NCI-H146 treated with DMSO at 0.1 percent for 48 hours (cell line): Measurements from ENCODE around the gene HAP1.

Source experiments
- DNase-seq: peaks from one replicate; lab custom pipeline; 2025; ENCODE audit not compliant: unreplicated experiment; lab: John Stamatoyannopoulos, UW

HAP1 gene

GRCh38 chr17:41766135-41766534 lies 31.7 kb upstream of the HAP1 start:
- DNase-seq, result no peak

- no peak for DNase-seq
Observed at GRCh38 chr17:41763327-41763726, 28.9 kb upstream of the HAP1 start.

GRCh38 chr17:41762841-41763240 lies 28.4 kb upstream of the HAP1 start:
- DNase-seq, result no peak

- DNase-seq, result no peak
Observed at GRCh38 chr17:41762391-41762790, 27.9 kb upstream of the HAP1 start.

- no peak for DNase-seq
Observed at GRCh38 chr17:41760878-41761277, 26.4 kb upstream of the HAP1 start.

- DNase-seq, result no peak
Observed at GRCh38 chr17:41758601-41759000, 24.2 kb upstream of the HAP1 start.

GRCh38 chr17:41754066-41754465 lies 19.6 kb upstream of the HAP1 start:
- DNase-seq, result no peak

GRCh38 chr17:41751288-41751687 lies 16.8 kb upstream of the HAP1 start:
- no peak for DNase-seq

- no peak for DNase-seq
Observed at GRCh38 chr17:41750862-41751261, 16.4 kb upstream of the HAP1 start.

GRCh38 chr17:41748275-41748674 lies 13.8 kb upstream of the HAP1 start:
- no peak for DNase-seq

GRCh38 chr17:41741709-41742108 lies 7.3 kb upstream of the HAP1 start:
- DNase-seq, result no peak

- no peak for DNase-seq
Observed at GRCh38 chr17:41740506-41740905, 6.1 kb upstream of the HAP1 start.

GRCh38 chr17:41739661-41740352 lies 5.4 kb upstream of the HAP1 start:
- no peak for DNase-seq

GRCh38 chr17:41738801-41739112 lies 4.3 kb upstream of the HAP1 start:
- DNase-seq, result no peak

GRCh38 chr17:41738077-41738800 lies 3.8 kb upstream of the HAP1 start:
- peak; percentile 54 for DNase-seq

- DNase-seq, result no peak
Observed at GRCh38 chr17:41737680-41738023, 3.2 kb upstream of the HAP1 start.

- DNase-seq, result no peak
Observed at GRCh38 chr17:41736983-41737679, 2.7 kb upstream of the HAP1 start.

- no peak for DNase-seq
Observed at GRCh38 chr17:41735744-41736143, 1.3 kb upstream of the HAP1 start.

GRCh38 chr17:41734949-41735313 lies 488 bp upstream of the HAP1 start:
- no peak for DNase-seq

- no peak for DNase-seq
Observed at GRCh38 chr17:41733348-41734138, 900 bp downstream of the HAP1 start.

GRCh38 chr17:41731836-41732235 lies 2.6 kb downstream of the HAP1 start:
- DNase-seq, result no peak

GRCh38 chr17:41730479-41730878 lies 4.0 kb downstream of the HAP1 start:
- no peak for DNase-seq
